ENCODE measurements around the gene CNOT3. TPM values are rescaled to one million over a fixed set of nuclear protein-coding genes. Genes with fewer than 3 reads are reported as not detected.

The CNOT3 gene
- total RNA-seq, 1 experiment from 2014 or later = 41.1 TPM

- H3K9me3 ChIP-seq (ENCODE audit: low read length) = no peaks in the 10 kb centered on the region
- no peaks in the 10 kb centered on the region for H3K9me2 ChIP-seq (replicated peaks; ENCODE audit: low read length)
- H3K9ac ChIP-seq (ENCODE audit: low read length) = no peak overlapping the region
- no peak overlapping the region for H3K27ac ChIP-seq (ENCODE audit: low read length)
- ChIA-PET POLR2A (ENCODE audit: unreplicated experiment) (no interaction called here), CTCF (no interaction called here)
- DNase-seq (no peak), ATAC-seq (no peak)
- no peak overlapping the region for H3K4me2 ChIP-seq (ENCODE audit: low read length)
- no peaks in the 10 kb centered on the region for H3F3A ChIP-seq (ENCODE audit: low read length, unreplicated experiment)
- peaks cover 23% of the 10 kb centered on the region for H3K79me2 ChIP-seq (ENCODE audit: low read length)
- peaks cover 18% of the 10 kb centered on the region for H4K20me1 ChIP-seq (ENCODE audit: low read length)
- no TSS peak for BruUV-seq (replicated peaks)
- H3K27me3 ChIP-seq (ENCODE audit: low read length) = no peaks in the 10 kb centered on the region
- H3K36me3 ChIP-seq (ENCODE audit: low read depth, low read length) = peaks cover 79% of the 10 kb centered on the region
- H2AFZ ChIP-seq (ENCODE audit: low read length) = no peak overlapping the region
- intact Hi-C loops (cut with micrococcal nuclease) = no loop called here
- no peak overlapping the region for H3K4me3 ChIP-seq (ENCODE audit: low read length)
- H3K4me1 ChIP-seq (ENCODE audit: insufficient read depth, low read length) = no peaks in the 10 kb centered on the region
- TF ChIP-seq CTCF (conservative IDR thresholded peaks at IDR 0.05; ENCODE audit: low read depth, low read length) = no peak
- TF ChIP-seq EZH2 (IDR thresholded peaks at IDR 0.05; ENCODE audit: low read length, unreplicated experiment) = no peak
- no peak for TF ChIP-seq EZH2phosphoT487 (IDR thresholded peaks at IDR 0.05; ENCODE audit: borderline replicate concordance, low read length)
Measured at GRCh38 chr19:54145541-54146158, 8.1 kb downstream of the CNOT3 start.

- H3K27ac ChIP-seq (ENCODE audit: low read length) = no peak overlapping the region
- no peaks in the 10 kb centered on the region for H3K9me3 ChIP-seq (ENCODE audit: low read length)
- CTCF ChIA-PET = interaction anchor here (0.6 kb wide), 1 partner anchor 12 kb away, joined by 3 read pairs; the partner anchor contains the start of gene LENG1
- no peak for ATAC-seq
- H3F3A ChIP-seq (ENCODE audit: low read length, unreplicated experiment) = no peaks in the 10 kb centered on the region
- no peak overlapping the region for H3K4me3 ChIP-seq (ENCODE audit: low read length)
- no peak for DNase-seq
- H2AFZ ChIP-seq (ENCODE audit: low read length) = no peak overlapping the region
- no peak overlapping the region for H3K4me2 ChIP-seq (ENCODE audit: low read length)
- no peaks in the 10 kb centered on the region for H3K9me2 ChIP-seq (replicated peaks; ENCODE audit: low read length)
- BruUV-seq (replicated peaks) = no TSS peak
- peaks cover 3% of the 10 kb centered on the region; the same call in 1 of the 2 replicates for H3K79me2 ChIP-seq (ENCODE audit: low read length)
- 0 out of 2 replicates have a peak, but pooled peaks cover 3% of the 10 kb centered on the region for H4K20me1 ChIP-seq (ENCODE audit: low read length)
- intact Hi-C loops (cut with micrococcal nuclease) = no loop called here
- H3K36me3 ChIP-seq (ENCODE audit: low read depth, low read length) = peaks cover 75% of the 10 kb centered on the region
- TF ChIP-seq EZH2 (IDR thresholded peaks at IDR 0.05; ENCODE audit: low read length, unreplicated experiment) (no peak), CTCF (conservative IDR thresholded peaks at IDR 0.05; ENCODE audit: low read depth, low read length) (no peak), EZH2phosphoT487 (IDR thresholded peaks at IDR 0.05; ENCODE audit: borderline replicate concordance, low read length) (no peak)
- H3K9ac ChIP-seq (ENCODE audit: low read length) = no peak overlapping the region
- H3K4me1 ChIP-seq (ENCODE audit: insufficient read depth, low read length) = no peaks in the 10 kb centered on the region
- POLR2A ChIA-PET (ENCODE audit: unreplicated experiment) = no interaction called here
- no peaks in the 10 kb centered on the region for H3K27me3 ChIP-seq (ENCODE audit: low read length)
Measured at GRCh38 chr19:54147676-54148075, 10.1 kb downstream of the CNOT3 start.

GRCh38 chr19:54148158-54148557 is 10.6 kb downstream of the CNOT3 start:
- intact Hi-C loops (cut with micrococcal nuclease) = no loop called here
- Histone ChIP-seq H3K4me3 (ENCODE audit: low read length) (no peak overlapping the region), H3F3A (ENCODE audit: low read length, unreplicated experiment) (no peaks in the 10 kb centered on the region), H3K9ac (ENCODE audit: low read length) (no peak overlapping the region), H3K79me2 (ENCODE audit: low read length) (no peaks in the 10 kb centered on the region), H2AFZ (ENCODE audit: low read length) (no peak overlapping the region), H4K20me1 (ENCODE audit: low read length) (no peaks in the 10 kb centered on the region), H3K4me2 (ENCODE audit: low read length) (no peak overlapping the region), H3K4me1 (ENCODE audit: insufficient read depth, low read length) (no peaks in the 10 kb centered on the region), H3K27ac (ENCODE audit: low read length) (no peak overlapping the region), H3K9me2 (replicated peaks; ENCODE audit: low read length) (no peaks in the 10 kb centered on the region), H3K9me3 (ENCODE audit: low read length) (no peaks in the 10 kb centered on the region), H3K27me3 (ENCODE audit: low read length) (no peaks in the 10 kb centered on the region), H3K36me3 (ENCODE audit: low read depth, low read length) (peaks cover 75% of the 10 kb centered on the region)
- no TSS peak for BruUV-seq (replicated peaks)
- ATAC-seq = no peak
- TF ChIP-seq CTCF (conservative IDR thresholded peaks at IDR 0.05; ENCODE audit: low read depth, low read length) = no peak
- TF ChIP-seq EZH2phosphoT487 (IDR thresholded peaks at IDR 0.05; ENCODE audit: borderline replicate concordance, low read length) = no peak
- TF ChIP-seq EZH2 (IDR thresholded peaks at IDR 0.05; ENCODE audit: low read length, unreplicated experiment) = no peak
- ChIA-PET POLR2A (ENCODE audit: unreplicated experiment) (no interaction called here), CTCF (no interaction called here)
- DNase-seq = no peak
